WTC11 (cell line): ENCODE results near the gene ASCL2.

Source experiments
- CREB1 ChIP-seq: sonication (generic); formaldehyde crosslinking; IDR thresholded peaks from 2 replicates; pipeline ENCODE4 v1.8.0; 2023; ENCODE audit warnings: mild to moderate bottlenecking, missing genetic modification reagents
- CREM ChIP-seq: sonication (generic); formaldehyde crosslinking; IDR thresholded peaks from 2 replicates; pipeline ENCODE4 v1.8.1; 2022; ENCODE audit warnings: mild to moderate bottlenecking, missing genetic modification reagents, moderate library complexity
- ELF4 ChIP-seq: sonication (generic); formaldehyde crosslinking; IDR thresholded peaks from 2 replicates; pipeline ENCODE4 v1.8.1; 2022; ENCODE audit warnings: low read depth, mild to moderate bottlenecking, moderate library complexity, missing genetic modification reagents
- IRF2 ChIP-seq: sonication (generic); formaldehyde crosslinking; IDR thresholded peaks from 2 replicates; pipeline ENCODE4 v1.8.0; 2022; ENCODE audit warnings: low read depth, missing genetic modification reagents, borderline replicate concordance
- MYBL2 ChIP-seq: sonication (generic); formaldehyde crosslinking; IDR thresholded peaks from 2 replicates; pipeline ENCODE4 v1.8.1; 2023; ENCODE audit warnings: mild to moderate bottlenecking, moderate library complexity, missing genetic modification reagents
- RELA ChIP-seq: sonication (generic); formaldehyde crosslinking; IDR thresholded peaks from 2 replicates; pipeline ENCODE4 v1.8.1; 2022; ENCODE audit warnings: missing genetic modification reagents, mild to moderate bottlenecking, borderline replicate concordance
- ZNF138 ChIP-seq: sonication (generic); formaldehyde crosslinking; conservative IDR thresholded peaks from 2 replicates; pipeline ENCODE4 v1.8.1; 2022; ENCODE audit warnings: mild to moderate bottlenecking, moderate library complexity, missing genetic modification reagents
- TF ChIP-seq, protein P1 (sequence below): fragments of 200-600 bp; IDR thresholded peaks from 2 replicates; pipeline ENCODE4 v1.8.0; 2022; ENCODE audit warnings: antibody characterized with exemption
- TF ChIP-seq, protein P2 (sequence below): sonication (generic); formaldehyde crosslinking; IDR thresholded peaks from 2 replicates; pipeline ENCODE4 v1.8.1; 2022; ENCODE audit warnings: missing genetic modification reagents, borderline replicate concordance

- TF ChIP-seq, protein P1, sequence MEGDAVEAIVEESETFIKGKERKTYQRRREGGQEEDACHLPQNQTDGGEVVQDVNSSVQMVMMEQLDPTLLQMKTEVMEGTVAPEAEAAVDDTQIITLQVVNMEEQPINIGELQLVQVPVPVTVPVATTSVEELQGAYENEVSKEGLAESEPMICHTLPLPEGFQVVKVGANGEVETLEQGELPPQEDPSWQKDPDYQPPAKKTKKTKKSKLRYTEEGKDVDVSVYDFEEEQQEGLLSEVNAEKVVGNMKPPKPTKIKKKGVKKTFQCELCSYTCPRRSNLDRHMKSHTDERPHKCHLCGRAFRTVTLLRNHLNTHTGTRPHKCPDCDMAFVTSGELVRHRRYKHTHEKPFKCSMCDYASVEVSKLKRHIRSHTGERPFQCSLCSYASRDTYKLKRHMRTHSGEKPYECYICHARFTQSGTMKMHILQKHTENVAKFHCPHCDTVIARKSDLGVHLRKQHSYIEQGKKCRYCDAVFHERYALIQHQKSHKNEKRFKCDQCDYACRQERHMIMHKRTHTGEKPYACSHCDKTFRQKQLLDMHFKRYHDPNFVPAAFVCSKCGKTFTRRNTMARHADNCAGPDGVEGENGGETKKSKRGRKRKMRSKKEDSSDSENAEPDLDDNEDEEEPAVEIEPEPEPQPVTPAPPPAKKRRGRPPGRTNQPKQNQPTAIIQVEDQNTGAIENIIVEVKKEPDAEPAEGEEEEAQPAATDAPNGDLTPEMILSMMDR = no peak
- TF ChIP-seq CREB1 (CRISPR knock-in tag) (no peak), RELA (CRISPR knock-in tag) (no peak), IRF2 (no peak), ZNF138 (CRISPR knock-in tag) (no peak), CREM (CRISPR knock-in tag) (no peak), ELF4 (CRISPR knock-in tag) (no peak), MYBL2 (CRISPR knock-in tag) (no peak)
- TF ChIP-seq, protein P2, sequence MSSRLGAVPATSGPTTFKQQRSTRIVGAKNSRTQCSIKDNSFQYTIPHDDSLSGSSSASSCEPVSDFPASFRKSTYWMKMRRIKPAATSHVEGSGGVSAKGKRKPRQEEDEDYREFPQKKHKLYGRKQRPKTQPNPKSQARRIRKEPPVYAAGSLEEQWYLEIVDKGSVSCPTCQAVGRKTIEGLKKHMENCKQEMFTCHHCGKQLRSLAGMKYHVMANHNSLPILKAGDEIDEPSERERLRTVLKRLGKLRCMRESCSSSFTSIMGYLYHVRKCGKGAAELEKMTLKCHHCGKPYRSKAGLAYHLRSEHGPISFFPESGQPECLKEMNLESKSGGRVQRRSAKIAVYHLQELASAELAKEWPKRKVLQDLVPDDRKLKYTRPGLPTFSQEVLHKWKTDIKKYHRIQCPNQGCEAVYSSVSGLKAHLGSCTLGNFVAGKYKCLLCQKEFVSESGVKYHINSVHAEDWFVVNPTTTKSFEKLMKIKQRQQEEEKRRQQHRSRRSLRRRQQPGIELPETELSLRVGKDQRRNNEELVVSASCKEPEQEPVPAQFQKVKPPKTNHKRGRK (CRISPR knock-in tag) = no peak
Observed at GRCh38 chr11:2313051-2313951, 42.9 kb upstream of the ASCL2 start.
